Activated CD4-positive, alpha-beta memory T cell treated with anti-CD3 and anti-CD28 coated beads, Interleukin-2, amount 10 ng/mL, durations not matched to agents 7 days and 5 days (primary cell): ENCODE data around the gene ASCL2. TPM values are rescaled to one million over a fixed set of nuclear protein-coding genes. Genes with fewer than 3 reads are reported as not detected.

ENCODE experiments used
- CTCF ChIA-PET: fragments of 350-600 bp; sonication (Branson Sonifier 250); formaldehyde crosslinking; loops from one replicate; lab custom pipeline; 2021; ENCODE audit warnings: antibody characterized with exemption, inconsistent platforms; lab: Charles Lee
- POLR2A ChIA-PET: fragments of 350-600 bp; sonication (Branson Sonifier 250); formaldehyde crosslinking; loops from one replicate; lab custom pipeline; 2021; ENCODE audit warnings: antibody characterized with exemption; lab: Charles Lee
- DNase-seq: peaks from one replicate; pipeline ENCODE4 v3.0.0-alpha.2; 2020
- H3K27ac Mint-ChIP-seq: one replicate; pipeline ENCODE4 v1.8.0; 2021; ENCODE audit warnings: mild to moderate bottlenecking, mixed read lengths
- H3K27me3 Mint-ChIP-seq: one replicate; pipeline ENCODE4 v1.8.0; 2021; ENCODE audit warnings: mixed read lengths
- H3K36me3 Mint-ChIP-seq: one replicate; pipeline ENCODE4 v1.8.0; 2021; ENCODE audit warnings: low read depth, mixed read lengths
- H3K4me1 Mint-ChIP-seq: one replicate; pipeline ENCODE4 v1.8.0; 2021; ENCODE audit warnings: mixed read lengths
- H3K4me3 Mint-ChIP-seq: one replicate; pipeline ENCODE4 v1.8.0; 2021; ENCODE audit warnings: mild to moderate bottlenecking, mixed read lengths
- H3K9me3 Mint-ChIP-seq: one replicate; pipeline ENCODE4 v1.8.0; 2021; ENCODE audit warnings: mixed read lengths
- total RNA-seq, 2 experiments: library from RNA; stranded (reverse); gene quantifications; one replicate each; pipeline ENCODE4 v1.2.3, GENCODE V29; 2021

Gene ASCL2
- total RNA-seq, 2 experiments from 2014 or later = 0.35 to 0.68 TPM

DNA sequence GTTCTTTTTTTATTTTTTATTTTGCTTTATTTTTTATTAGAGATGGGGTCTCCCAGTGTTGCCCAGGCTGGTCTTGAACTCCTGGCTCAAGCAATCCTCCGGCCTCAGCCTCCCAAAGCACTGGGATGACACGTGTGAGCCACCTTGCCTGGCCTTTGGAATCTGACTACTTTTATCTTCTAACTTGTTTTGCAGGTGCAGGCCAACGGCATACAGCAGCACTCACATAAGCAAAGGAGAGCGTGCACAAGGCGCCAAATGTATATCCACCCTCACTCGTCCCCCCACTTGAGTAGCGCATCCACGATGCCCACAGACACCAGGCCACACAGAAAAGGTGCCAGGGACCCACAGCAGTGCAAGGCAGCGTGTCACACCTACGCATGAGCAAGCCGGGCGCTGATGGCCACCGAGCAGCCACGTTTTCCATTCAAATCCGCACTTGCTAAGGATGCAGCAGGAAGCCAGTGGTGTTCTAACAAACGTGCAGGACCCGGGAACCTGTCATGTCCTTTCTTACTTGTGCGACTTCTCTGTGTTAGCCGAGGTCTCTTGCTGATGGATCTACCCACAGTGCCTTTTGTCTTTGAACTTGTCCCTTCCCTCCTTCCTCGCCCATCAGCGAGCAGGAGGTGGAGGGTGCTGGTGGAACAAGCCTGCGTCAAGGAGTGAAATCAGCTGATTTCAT lies 5.9 kb downstream of the ASCL2 start:
- CTCF ChIA-PET = interaction anchor here (0.8 to 1.3 kb wide), 2 partner anchors 155 to 156 kb away, joined by 4 read pairs; no protein-coding TSS in a partner anchor
- no peak overlapping the region for H3K27ac Mint-ChIP-seq
- H3K36me3 Mint-ChIP-seq = no peaks in the 10 kb centered on the region
- H3K27me3 Mint-ChIP-seq = peaks cover 12% of the 10 kb centered on the region
- H3K9me3 Mint-ChIP-seq = no peaks in the 10 kb centered on the region
- H3K4me3 Mint-ChIP-seq = no peak overlapping the region
- POLR2A ChIA-PET = no interaction called here
- H3K4me1 Mint-ChIP-seq = peaks cover 31% of the 10 kb centered on the region
- no peak for DNase-seq

DNA sequence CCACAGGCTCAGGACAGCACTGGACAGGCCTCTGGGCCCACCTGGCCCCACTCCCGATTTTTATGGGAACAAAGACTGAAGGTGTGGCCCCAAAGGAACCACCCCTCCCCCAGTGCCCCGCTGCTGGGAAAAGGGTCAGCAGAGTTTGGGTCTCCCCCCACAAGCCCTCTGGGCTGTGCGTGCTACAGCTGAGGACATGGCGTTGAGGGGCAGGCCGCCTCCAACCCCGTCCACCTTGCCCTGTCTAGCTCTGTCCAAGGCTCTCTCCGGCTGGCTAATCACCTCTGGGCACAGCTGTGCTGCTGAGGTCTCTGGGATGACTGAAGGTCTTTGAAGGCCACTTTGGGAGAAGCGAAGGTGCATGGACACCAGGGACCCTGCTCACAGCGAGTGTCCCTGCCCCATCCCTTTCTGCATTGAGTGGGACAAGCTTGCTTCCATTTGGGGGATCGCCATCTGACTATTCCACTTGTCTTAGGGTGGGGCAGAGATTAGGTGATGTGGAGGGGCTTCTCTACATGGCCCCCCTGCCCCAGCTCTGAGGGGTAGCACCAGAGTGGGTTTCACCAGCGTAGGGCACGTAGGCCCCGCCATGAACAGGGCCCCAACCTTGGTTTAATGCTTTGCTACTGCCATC lies 6.5 kb downstream of the ASCL2 start:
- POLR2A ChIA-PET = no interaction called here
- Mint-ChIP-seq H3K4me1 (peaks cover 29% of the 10 kb centered on the region), H3K36me3 (no peaks in the 10 kb centered on the region), H3K9me3 (no peaks in the 10 kb centered on the region), H3K27me3 (peaks cover 10% of the 10 kb centered on the region), H3K4me3 (no peak overlapping the region), H3K27ac (no peak overlapping the region)
- no peak for DNase-seq
- CTCF ChIA-PET = interaction anchor here (0.8 kb wide), 1 partner anchor 26 kb away, joined by 3 read pairs; no protein-coding TSS in a partner anchor

DNA sequence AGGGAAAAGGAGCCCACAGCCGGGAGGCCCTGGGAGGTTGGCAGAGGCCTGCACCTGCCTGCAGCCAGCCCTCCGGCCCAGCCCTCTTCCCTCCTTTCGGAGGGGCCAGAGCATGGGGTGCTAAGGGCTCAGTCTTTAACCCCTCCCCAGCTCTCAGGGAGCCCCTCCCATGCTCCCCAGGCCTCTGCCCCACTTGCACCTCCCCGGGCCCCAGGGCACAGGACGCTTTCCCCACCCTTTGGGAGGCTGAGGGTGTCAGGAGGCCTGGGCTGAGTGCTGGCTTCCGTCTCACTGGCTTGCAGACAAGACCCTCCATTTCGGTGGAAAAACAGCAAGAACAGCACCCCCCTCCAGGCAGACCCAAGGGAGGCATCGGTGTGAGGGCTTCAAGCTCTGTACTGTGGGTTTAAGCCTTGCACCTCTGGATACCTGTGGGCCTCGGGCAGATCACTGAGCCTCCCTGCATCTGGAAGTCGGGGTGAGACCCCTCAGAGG lies 7.3 kb downstream of the ASCL2 start:
- H3K9me3 Mint-ChIP-seq = no peaks in the 10 kb centered on the region
- H3K4me1 Mint-ChIP-seq = peaks cover 24% of the 10 kb centered on the region
- no peaks in the 10 kb centered on the region for H3K36me3 Mint-ChIP-seq
- CTCF ChIA-PET = interaction anchor here (0.8 kb wide), 1 partner anchor 25 kb away, joined by 3 read pairs; no protein-coding TSS in a partner anchor
- no peak overlapping the region for H3K27ac Mint-ChIP-seq
- no peak overlapping the region for H3K4me3 Mint-ChIP-seq
- POLR2A ChIA-PET = no interaction called here
- peaks cover 5% of the 10 kb centered on the region for H3K27me3 Mint-ChIP-seq
- DNase-seq = no peak

DNA sequence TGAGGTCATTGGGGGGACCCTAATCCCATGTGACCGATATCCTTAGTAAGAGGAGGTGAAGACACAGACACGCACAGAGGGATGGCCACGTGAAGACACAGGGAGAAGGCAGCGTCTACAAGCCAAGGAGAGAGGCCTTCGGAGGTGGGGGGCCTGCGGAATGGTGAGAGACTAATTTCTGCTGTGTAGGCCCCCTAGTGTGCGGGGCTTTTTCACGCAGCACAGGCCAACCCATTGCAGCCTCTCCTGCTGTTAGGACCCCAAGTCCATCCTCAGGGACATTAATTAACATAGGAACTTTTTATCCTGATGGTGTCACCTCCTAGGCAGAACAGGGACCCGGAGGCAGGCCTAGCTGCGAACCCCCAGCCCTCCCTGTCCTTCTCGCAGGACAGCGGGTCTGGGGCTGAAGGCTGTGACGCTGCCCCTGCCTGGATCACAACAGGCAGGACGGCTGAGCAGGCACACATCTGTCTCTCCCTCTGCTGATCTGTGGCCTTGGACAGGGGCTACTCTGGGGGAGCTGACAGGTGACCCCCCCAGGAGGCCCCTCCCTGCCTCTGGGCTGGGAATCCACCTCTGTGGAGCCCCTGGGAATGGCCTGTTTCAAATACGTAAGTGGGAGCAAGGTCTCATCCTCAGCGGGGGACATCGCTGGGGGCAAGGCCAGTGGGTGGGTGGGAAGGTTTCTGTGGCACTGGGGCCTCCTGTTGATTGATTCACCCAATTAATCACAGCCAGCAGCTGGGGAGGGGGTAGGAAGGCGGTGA lies 7.9 kb downstream of the ASCL2 start:
- no peaks in the 10 kb centered on the region for H3K27me3 Mint-ChIP-seq
- ChIA-PET POLR2A (no interaction called here), CTCF (no interaction called here)
- H3K27ac Mint-ChIP-seq = no peak overlapping the region
- no peak for DNase-seq
- H3K9me3 Mint-ChIP-seq = no peaks in the 10 kb centered on the region
- H3K4me1 Mint-ChIP-seq = peaks cover 20% of the 10 kb centered on the region
- no peak overlapping the region for H3K4me3 Mint-ChIP-seq
- H3K36me3 Mint-ChIP-seq = no peaks in the 10 kb centered on the region

DNA sequence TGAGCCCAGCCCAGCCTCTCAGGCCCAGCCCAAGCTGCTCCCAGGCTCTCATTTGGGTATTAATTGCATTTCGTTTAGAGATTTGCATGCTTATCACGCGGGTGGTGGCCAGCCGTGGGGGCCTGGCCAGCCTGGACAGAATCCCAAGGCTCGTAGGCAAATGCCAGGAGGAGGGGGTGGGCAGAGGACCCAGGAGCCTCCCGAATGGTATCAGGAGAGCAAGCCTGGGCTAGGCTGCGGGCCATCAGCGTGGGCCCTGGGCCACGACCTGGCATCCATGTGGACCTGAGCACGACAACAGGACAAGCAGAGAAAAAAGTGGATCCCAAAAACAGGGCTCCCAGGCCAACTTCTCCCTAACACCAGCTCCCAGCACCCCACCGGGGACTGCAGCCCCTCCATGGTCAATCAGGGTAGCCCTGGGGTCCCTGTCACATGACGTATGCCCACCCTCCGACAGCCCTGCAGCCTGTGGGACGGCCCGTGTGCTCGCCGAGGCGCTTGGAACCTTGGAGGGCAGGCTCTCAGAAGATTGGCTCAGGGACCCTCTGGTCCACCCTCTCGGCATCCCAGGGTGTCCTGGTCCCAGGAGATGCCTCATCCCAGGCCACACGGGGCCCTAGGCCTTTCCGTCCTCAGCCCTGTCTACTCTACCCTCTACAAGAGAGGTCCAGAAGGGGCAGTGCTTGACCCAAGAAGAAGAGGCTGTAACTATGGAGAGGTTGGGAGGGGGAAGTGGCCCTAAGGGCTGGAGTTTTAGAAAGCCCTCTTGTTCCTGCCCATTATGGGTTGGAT lies 8.8 kb downstream of the ASCL2 start:
- H3K4me3 Mint-ChIP-seq = no peak overlapping the region
- peaks cover 15% of the 10 kb centered on the region for H3K4me1 Mint-ChIP-seq
- no peak overlapping the region for H3K27ac Mint-ChIP-seq
- ChIA-PET CTCF (no interaction called here), POLR2A (no interaction called here)
- H3K9me3 Mint-ChIP-seq = no peaks in the 10 kb centered on the region
- H3K36me3 Mint-ChIP-seq = no peaks in the 10 kb centered on the region
- no peak for DNase-seq
- no peaks in the 10 kb centered on the region for H3K27me3 Mint-ChIP-seq

DNA sequence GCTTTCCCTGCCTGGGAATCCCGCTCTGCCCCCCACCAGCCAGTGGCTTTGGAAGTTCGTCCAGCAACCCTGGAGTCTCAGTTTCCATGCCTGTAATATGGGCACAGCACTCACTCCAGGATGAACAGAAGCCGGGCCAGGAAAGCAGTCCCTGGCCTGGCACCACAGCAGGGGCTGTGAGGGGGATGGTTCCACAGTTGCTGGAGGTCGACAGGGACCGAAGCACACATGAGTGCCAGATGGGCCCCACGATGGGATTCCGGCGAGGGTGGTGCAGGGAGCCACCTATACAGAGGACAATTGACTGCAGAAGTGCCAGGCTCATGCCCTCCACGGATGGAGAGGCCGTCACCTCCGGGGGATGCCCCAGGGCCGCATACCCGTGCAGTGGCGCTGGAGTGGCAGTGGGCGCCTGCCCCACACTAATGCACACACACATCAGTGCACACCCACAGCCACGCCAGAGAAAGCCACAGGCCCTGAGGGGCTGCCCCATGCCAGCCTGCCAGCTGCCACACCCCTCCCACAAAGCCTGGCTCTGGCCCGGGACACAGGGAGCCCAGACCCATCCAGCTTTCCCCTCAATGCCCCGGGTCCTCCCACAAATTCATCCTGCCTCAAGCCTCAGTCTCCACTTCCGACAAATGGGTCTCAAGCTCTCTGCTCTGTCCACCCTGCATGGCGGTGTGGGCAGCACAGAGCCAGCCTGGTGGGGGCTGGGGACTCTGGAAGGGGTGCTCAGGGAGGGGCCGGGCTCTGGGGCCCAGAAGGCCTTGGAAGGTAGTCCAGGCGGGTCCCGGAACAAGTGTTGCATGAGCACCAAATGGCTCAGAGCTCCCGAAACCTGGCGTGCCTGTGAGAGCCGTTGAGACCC lies 9.7 kb downstream of the ASCL2 start:
- ChIA-PET POLR2A (no interaction called here), CTCF (no interaction called here)
- no peak overlapping the region for H3K27ac Mint-ChIP-seq
- peaks cover 6% of the 10 kb centered on the region for H3K4me1 Mint-ChIP-seq
- no peaks in the 10 kb centered on the region for H3K36me3 Mint-ChIP-seq
- H3K4me3 Mint-ChIP-seq = no peak overlapping the region
- DNase-seq = no peak
- no peaks in the 10 kb centered on the region for H3K9me3 Mint-ChIP-seq
- H3K27me3 Mint-ChIP-seq = no peaks in the 10 kb centered on the region

DNA sequence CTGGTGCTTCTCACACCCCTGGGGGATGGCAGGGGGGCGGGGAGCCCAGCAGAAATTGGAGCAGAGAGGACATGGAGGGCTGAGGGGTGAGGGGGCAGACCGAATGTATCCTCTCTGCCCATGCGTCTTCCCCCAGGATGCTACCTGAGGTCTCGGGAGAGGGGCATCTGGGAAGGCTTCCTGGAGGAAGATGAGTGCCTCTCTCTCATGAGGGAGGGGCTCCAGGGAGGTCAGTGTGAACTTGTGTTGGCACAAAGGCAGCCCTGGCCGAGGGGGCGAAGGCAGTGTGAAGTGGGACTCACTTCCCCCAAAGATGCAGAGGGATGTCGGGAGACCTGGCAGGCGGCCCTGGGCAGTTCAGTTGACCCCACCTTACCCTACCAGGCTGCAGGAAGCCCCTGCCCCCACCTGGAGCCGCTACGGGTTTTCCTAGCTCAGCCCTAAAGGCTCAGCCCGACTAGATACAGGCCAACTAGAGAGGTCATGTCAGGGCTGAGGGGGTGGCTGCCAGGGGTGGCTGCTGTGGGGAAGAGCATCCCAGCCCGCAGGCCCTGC lies 10.4 kb downstream of the ASCL2 start:
- ChIA-PET CTCF (no interaction called here), POLR2A (no interaction called here)
- no peaks in the 10 kb centered on the region for H3K36me3 Mint-ChIP-seq
- H3K4me1 Mint-ChIP-seq = no peaks in the 10 kb centered on the region
- H3K9me3 Mint-ChIP-seq = no peaks in the 10 kb centered on the region
- H3K27me3 Mint-ChIP-seq = no peaks in the 10 kb centered on the region
- DNase-seq = no peak
- H3K27ac Mint-ChIP-seq = no peak overlapping the region
- H3K4me3 Mint-ChIP-seq = no peak overlapping the region

DNA sequence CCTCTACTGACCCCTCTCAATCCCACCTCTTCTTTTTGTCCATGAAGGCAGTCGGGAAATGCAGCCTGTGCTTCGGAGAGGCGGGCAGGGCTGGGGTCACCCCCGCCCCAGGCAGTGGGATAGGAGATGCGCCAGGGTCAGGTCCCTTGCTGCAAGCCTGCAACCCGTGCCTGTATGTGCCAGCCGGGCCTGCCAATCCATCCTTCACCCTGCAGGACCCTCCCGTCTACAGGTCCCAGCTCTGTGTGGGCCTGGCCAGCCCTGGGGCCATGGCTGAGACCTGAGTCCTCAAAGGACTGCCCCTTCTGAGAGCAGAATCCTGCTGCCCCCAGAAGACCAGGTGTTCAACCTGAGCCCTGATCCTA lies 10.9 kb downstream of the ASCL2 start:
- ChIA-PET POLR2A (no interaction called here), CTCF (no interaction called here)
- H3K36me3 Mint-ChIP-seq = no peaks in the 10 kb centered on the region
- DNase-seq = peak; percentile 6
- H3K27ac Mint-ChIP-seq = no peak overlapping the region
- H3K4me3 Mint-ChIP-seq = no peak overlapping the region
- no peaks in the 10 kb centered on the region for H3K27me3 Mint-ChIP-seq
- no peaks in the 10 kb centered on the region for H3K9me3 Mint-ChIP-seq
- no peaks in the 10 kb centered on the region for H3K4me1 Mint-ChIP-seq

DNA sequence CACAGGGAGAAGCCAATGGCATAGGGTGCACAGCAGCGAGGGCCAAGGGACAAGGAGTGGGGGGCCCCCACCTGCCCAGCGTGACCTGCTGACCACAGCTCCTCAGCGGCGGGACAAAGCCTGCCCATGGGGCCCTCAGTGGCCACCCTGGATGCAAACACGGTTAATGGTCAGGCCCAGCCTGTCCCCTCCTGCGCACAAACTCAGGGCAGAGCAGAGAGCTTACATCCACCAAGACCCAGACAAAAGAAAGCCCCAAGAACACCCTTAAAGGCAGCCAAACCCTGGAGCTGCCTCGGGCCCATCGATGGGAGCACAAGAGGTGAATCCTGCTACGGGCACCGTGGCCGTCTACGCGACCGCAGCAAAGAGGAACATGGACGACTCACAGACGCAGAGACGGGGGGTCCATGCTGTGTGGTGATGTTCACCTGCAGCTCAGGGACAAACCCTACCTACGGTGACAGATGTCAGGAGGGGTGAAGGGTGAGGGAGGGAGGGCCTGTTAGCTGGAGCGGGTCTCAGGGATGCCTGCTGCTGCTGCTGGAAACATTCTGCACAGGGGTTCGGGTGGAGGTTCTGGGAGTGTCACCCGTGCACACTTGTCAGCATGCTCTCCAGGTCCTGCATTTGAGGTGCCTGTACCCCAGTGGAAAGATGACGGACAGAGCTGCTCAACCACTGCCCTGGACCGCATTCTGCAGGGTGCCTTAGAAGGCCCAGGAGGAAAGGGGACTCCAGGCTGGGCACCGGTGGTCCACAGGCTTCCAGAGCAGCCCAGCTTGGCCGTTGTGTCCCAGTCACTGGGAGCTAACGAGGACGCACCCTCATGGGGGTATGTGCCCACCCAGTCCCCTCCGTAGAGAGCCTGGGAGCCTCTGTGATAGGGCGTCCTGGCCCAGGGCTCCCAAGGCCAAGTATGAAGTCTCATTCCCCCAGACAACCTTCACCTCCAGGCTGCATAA lies 11.6 kb downstream of the ASCL2 start:
- Mint-ChIP-seq H3K4me3 (no peak overlapping the region), H3K4me1 (no peaks in the 10 kb centered on the region), H3K27me3 (no peaks in the 10 kb centered on the region), H3K36me3 (no peaks in the 10 kb centered on the region), H3K9me3 (no peaks in the 10 kb centered on the region), H3K27ac (no peak overlapping the region)
- DNase-seq = peak; percentile 15
- ChIA-PET CTCF (no interaction called here), POLR2A (interaction anchor here (1.2 kb wide), 1 partner anchor 39 kb away, joined by 3 read pairs; no protein-coding TSS in a partner anchor)

DNA sequence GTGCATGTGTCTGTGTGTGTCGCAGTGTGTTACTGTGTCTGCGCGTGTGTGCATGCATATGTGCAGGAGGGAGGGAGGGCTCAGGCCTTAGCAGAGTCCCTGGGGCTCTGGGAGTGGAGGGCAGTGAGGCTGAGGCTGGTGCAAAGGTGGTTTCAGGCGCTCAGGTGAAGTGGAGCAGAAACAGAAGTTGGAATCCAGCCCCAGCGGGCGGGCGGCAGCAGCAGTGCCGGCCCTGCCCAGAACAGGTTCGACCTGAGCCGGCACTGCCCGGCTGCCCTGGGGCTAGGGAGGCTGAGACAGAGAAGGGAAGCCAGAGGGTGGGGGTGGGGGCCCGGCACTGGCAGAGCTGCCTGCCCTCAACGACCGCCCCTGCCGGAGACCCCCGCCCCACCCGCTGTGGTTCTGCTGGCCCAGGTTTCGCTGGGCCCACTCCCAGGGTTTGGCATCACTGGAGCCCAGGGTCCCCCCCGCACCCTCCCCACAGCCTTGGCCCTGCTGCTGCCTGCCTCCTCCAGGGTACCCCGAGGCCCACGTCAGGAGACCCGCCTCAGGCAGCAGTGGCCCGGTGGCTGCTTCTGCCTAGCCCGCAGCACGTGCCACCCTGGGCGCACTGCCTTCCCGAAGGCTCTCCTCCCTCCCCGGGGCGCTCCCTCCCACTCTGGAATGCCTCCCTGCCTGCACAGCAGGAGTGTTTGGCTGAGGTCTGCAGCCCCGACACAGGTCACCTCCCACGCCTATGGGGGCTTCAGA lies 13.3 kb downstream of the ASCL2 start:
- CTCF ChIA-PET = no interaction called here
- POLR2A ChIA-PET = no interaction called here
- no peaks in the 10 kb centered on the region for H3K36me3 Mint-ChIP-seq
- no peak for DNase-seq
- H3K27ac Mint-ChIP-seq = no peak overlapping the region
- no peak overlapping the region for H3K4me3 Mint-ChIP-seq
- H3K9me3 Mint-ChIP-seq = no peaks in the 10 kb centered on the region
- H3K4me1 Mint-ChIP-seq = no peaks in the 10 kb centered on the region
- peaks cover 3% of the 10 kb centered on the region for H3K27me3 Mint-ChIP-seq
